Measurements from ENCODE around the gene ZNF728. TPM values are rescaled to one million over a fixed set of nuclear protein-coding genes. Genes with fewer than 3 reads are reported as not detected.

The ZNF728 gene
- total RNA-seq, result under 1 TPM in 3 of 6 donors, not detected in 3; 0.23 to 0.79 (median 0.47) TPM

- no peaks in the 10 kb centered on the region for H3K27me3 ChIP-seq
- ATAC-seq (ENCODE audit: low FRiP score in 2 of 2), result peak; percentile 30 to 84
- no peaks in the 10 kb centered on the region for H3K4me1 ChIP-seq
- WGBS, 2 donors, result 11 to 16% methylated on average over 25 to 34 of the region's 46 CpGs
- H3K4me3 ChIP-seq, result peak within 1 kb of the TSS in 3 of 4 donors; percentile 34 to 41 (median 36)
- H3K9me3 ChIP-seq, result peaks cover 0 to 48% (median 11%) of the 10 kb centered on the region in 4 donors
- TF ChIP-seq EP300 (IDR thresholded peaks at IDR 0.05) (no peak), CTCF (IDR thresholded peaks at IDR 0.05) (no peak), POLR2AphosphoS5 (IDR thresholded peaks at IDR 0.05) (no peak), POLR2A (IDR thresholded peaks at IDR 0.05) (no peak)
- H3K27ac ChIP-seq, result peak within 1 kb of the TSS in 1 of 4 donors; percentile 13
- peak; percentile 20 to 63 for DNase-seq
- no peaks in the 10 kb centered on the region for H3K36me3 ChIP-seq
These were observed at the start of gene ZNF728 for GRCh38 chr19:23002690-23003422. Gene ZNF728 (minus strand): TSS chr19:23003176. CDS start chr19:23003030, 146 bp downstream.

- no peak for DNase-seq
- no peaks in the 10 kb centered on the region for H3K27me3 ChIP-seq
- TF ChIP-seq CTCF (IDR thresholded peaks at IDR 0.05) (no peak), POLR2A (IDR thresholded peaks at IDR 0.05) (no peak), POLR2AphosphoS5 (IDR thresholded peaks at IDR 0.05) (no peak), EP300 (IDR thresholded peaks at IDR 0.05) (no peak)
- 37 to 42% methylated on average over 1 of the region's 1 CpG for WGBS, 2 donors
- no peaks in the 10 kb centered on the region for H3K4me1 ChIP-seq
- no peak overlapping the region for H3K4me3 ChIP-seq
- no peaks in the 10 kb centered on the region for H3K36me3 ChIP-seq
- ATAC-seq (ENCODE audit: low FRiP score in 2 of 2), result no peak
- H3K27ac ChIP-seq, result no peak overlapping the region
- peaks cover 0 to 6% (median 0%) of the 10 kb centered on the region in 4 donors for H3K9me3 ChIP-seq
These were observed 49.4 kb upstream of the ZNF728 start for GRCh38 chr19:23052349-23052748.

GRCh38 chr19:23049256-23049655 lies 46.3 kb upstream of the ZNF728 start:
- no peaks in the 10 kb centered on the region for H3K4me1 ChIP-seq
- no peaks in the 10 kb centered on the region for H3K36me3 ChIP-seq
- H3K4me3 ChIP-seq, result no peak overlapping the region
- TF ChIP-seq POLR2AphosphoS5 (IDR thresholded peaks at IDR 0.05) (no peak), EP300 (IDR thresholded peaks at IDR 0.05) (no peak), CTCF (IDR thresholded peaks at IDR 0.05) (no peak), POLR2A (IDR thresholded peaks at IDR 0.05) (no peak)
- H3K9me3 ChIP-seq, result peaks cover 0 to 8% (median 0%) of the 10 kb centered on the region in 4 donors
- no peak for ATAC-seq (ENCODE audit: low FRiP score in 2 of 2)
- no peaks in the 10 kb centered on the region for H3K27me3 ChIP-seq
- H3K27ac ChIP-seq, result no peak overlapping the region
- no peak for DNase-seq
- 85 to 87% methylated on average over 4 of the region's 4 CpGs for WGBS, 2 donors

GRCh38 chr19:23046743-23047142 lies 43.8 kb upstream of the ZNF728 start:
- ATAC-seq (ENCODE audit: low FRiP score in 2 of 2), result no peak
- H3K27ac ChIP-seq, result no peak overlapping the region
- no peaks in the 10 kb centered on the region for H3K27me3 ChIP-seq
- WGBS, 2 donors, result 80 to 83% methylated on average over 6 of the region's 6 CpGs
- DNase-seq, result no peak
- H3K36me3 ChIP-seq, result no peaks in the 10 kb centered on the region
- H3K4me3 ChIP-seq, result no peak overlapping the region
- peaks cover 0 to 9% (median 0%) of the 10 kb centered on the region in 4 donors for H3K9me3 ChIP-seq
- no peak for TF ChIP-seq EP300 (IDR thresholded peaks at IDR 0.05)
- no peak for TF ChIP-seq POLR2AphosphoS5 (IDR thresholded peaks at IDR 0.05)
- TF ChIP-seq POLR2A (IDR thresholded peaks at IDR 0.05), result no peak
- no peak for TF ChIP-seq CTCF (IDR thresholded peaks at IDR 0.05)
- H3K4me1 ChIP-seq, result no peaks in the 10 kb centered on the region
